ENCODE measurements around the gene ANKUB1. TPM values are rescaled to one million over a fixed set of nuclear protein-coding genes. Genes with fewer than 3 reads are reported as not detected.
A peak's percentile ranks its signal among the peaks of the same experiment; 100 is the strongest.

ANKUB1 gene
- total RNA-seq, 1 experiment from 2014 or later, result 0.08 TPM

- in situ Hi-C loops (cut with HindIII; ENCODE audit: low pct_unique_long_range_greater_than_20kb, low sequenced_read_pairs), result no loop called here
Measured at GRCh38 chr3:149776170-149776569, 16.2 kb downstream of the ANKUB1 start.

GRCh38 chr3:149772861-149773260 lies 19.5 kb downstream of the ANKUB1 start:
- DNase-seq (ENCODE audit: low read depth, low spot score), result no peak
- in situ Hi-C loops (cut with HindIII; ENCODE audit: low pct_unique_long_range_greater_than_20kb, low sequenced_read_pairs), result no loop called here

More at GRCh38 chr3:149776170-149776569, 16.2 kb downstream of the ANKUB1 start:
- no peak for DNase-seq (ENCODE audit: low read depth, low spot score)

DNA sequence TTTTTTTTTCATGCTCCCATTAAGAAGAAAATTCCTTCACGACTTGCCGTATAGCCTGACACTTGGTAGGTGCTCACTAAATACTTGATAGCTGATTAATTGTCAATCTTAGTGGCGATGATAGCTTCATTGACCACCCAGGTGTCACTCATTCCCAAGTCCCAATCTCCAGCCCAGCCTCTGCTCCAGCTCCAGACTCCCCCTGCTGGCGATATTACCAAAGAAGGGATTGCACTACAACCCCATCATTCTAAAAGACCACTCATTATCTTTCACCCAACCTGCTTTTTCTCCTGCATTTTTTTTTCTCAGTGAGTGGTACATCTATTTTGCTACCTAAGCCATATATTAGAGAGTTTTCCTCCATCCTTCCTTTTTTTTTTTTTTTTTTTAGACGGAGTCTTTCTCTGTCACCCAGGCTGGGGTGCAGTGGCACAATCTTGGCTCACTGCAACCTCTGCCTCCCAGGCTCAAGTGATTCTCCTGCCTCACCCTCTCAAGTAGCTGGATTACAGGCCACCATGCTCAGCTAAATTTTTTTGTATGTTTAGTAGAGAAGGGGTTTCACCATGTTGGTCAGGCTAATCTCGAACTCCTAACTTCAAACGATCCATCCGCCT lies 20.6 kb downstream of the ANKUB1 start:
- in situ Hi-C loops (cut with HindIII; ENCODE audit: low pct_unique_long_range_greater_than_20kb, low sequenced_read_pairs), result no loop called here
- peak; percentile 72 for DNase-seq (ENCODE audit: low read depth, low spot score)

GRCh38 chr3:149770246-149770645 lies 22.1 kb downstream of the ANKUB1 start:
- in situ Hi-C loops (cut with HindIII; ENCODE audit: low pct_unique_long_range_greater_than_20kb, low sequenced_read_pairs), result no loop called here
- no peak for DNase-seq (ENCODE audit: low read depth, low spot score)

- in situ Hi-C loops (cut with HindIII; ENCODE audit: low pct_unique_long_range_greater_than_20kb, low sequenced_read_pairs), result no loop called here
- DNase-seq (ENCODE audit: low read depth, low spot score), result no peak
Measured at GRCh38 chr3:149768704-149769103, 23.6 kb downstream of the ANKUB1 start.

GRCh38 chr3:149767720-149768119 lies 24.6 kb downstream of the ANKUB1 start:
- peak; percentile 29 for DNase-seq (ENCODE audit: low read depth, low spot score)
- in situ Hi-C loops (cut with HindIII; ENCODE audit: low pct_unique_long_range_greater_than_20kb, low sequenced_read_pairs), result no loop called here

DNA sequence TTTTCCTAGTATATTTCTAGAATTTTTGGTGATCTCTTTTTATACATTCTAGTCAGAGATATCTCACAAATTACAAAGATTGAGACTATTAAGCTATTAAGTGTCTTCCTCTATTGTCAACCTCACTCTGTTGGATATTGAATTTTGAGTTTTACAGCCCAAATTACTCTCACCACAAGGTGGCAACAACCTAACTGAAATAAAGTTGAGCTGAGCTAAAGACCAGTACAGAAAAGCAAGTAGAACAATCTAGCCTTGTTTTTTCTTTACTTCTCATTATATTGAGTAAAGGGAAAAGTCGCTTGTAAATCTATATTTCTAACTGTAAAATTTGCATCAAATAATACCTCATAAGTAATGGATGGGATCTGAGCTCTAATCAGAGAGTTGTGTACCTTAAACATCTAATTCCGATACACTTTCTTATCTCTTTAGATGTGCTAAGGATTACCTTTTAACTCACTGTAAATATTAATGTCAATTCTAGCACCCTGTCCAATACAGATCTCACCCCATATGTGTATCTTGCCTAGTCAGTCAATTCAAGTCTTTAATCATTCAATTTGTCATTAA lies 26.5 kb downstream of the ANKUB1 start:
- in situ Hi-C loops (cut with HindIII; ENCODE audit: low pct_unique_long_range_greater_than_20kb, low sequenced_read_pairs), result no loop called here

DNA sequence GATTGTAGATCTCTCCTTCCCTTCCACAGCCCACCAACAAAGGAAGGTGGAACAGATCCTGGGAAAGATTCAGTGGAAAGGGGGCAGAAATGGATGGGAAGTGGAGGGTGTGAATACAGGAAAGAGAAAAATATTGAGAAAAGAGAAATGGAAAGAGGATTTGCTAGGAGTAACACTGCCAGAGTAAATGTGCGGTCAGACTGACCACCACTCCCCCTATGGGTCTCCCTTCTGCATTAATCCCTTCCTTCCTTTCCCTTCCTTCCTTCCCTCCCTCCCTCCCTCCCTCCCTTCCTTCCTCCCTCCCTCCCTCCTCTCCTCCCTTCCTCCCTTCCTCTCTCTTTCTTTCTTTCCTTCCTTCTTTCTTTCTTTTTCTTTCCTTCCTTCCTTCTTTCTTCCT lies 28.1 kb downstream of the ANKUB1 start:
- in situ Hi-C loops (cut with HindIII; ENCODE audit: low pct_unique_long_range_greater_than_20kb, low sequenced_read_pairs), result no loop called here
- DNase-seq (ENCODE audit: low read depth, low spot score), result no peak

More for the DNA sequence above, 26.5 kb downstream of the ANKUB1 start:
- peak; percentile 62 for DNase-seq (ENCODE audit: low read depth, low spot score)

- in situ Hi-C loops (cut with HindIII; ENCODE audit: low pct_unique_long_range_greater_than_20kb, low sequenced_read_pairs), result no loop called here
- DNase-seq (ENCODE audit: low read depth, low spot score), result no peak
Measured at GRCh38 chr3:149763565-149764195, 28.7 kb downstream of the ANKUB1 start.

DNA sequence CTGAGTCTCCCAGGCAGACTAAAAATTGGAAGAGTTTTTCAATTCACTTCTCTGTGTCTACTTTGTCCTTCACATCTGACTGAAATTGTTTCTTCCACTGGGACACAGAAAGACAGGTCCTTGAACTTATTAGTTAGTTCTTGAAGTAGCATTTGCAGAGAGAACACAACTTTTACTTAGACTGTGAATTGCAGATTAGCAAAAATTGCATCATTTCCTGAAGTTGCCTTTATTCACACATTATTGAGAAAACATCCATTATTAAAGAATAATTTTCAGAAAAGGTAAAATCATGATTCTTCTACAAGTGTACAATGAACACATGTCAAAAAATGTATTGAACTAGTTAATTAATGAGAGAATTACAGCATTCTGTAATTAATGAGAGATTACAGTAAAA lies 38.6 kb downstream of the ANKUB1 start:
- in situ Hi-C loops (cut with HindIII; ENCODE audit: low pct_unique_long_range_greater_than_20kb, low sequenced_read_pairs), result no loop called here
- DNase-seq (ENCODE audit: low read depth, low spot score), result no peak

DNA sequence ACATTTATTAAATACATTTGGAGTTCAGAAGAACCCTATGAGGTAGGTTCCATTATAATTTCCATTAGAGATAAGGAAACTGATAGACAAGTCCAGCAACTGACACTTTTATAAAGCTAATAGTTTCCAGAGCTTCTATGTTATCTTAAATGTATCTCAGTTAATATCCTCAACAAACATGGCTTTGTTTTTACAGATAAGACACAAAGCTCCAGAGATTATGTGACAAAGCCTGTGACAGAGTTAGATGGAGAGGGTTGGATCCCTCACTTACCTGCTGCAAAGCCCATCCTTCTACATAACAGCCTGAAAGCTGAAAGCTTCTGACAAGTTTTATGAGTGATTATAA lies 39.6 kb downstream of the ANKUB1 start:
- in situ Hi-C loops (cut with HindIII; ENCODE audit: low pct_unique_long_range_greater_than_20kb, low sequenced_read_pairs), result no loop called here
- no peak for DNase-seq (ENCODE audit: low read depth, low spot score)

DNA sequence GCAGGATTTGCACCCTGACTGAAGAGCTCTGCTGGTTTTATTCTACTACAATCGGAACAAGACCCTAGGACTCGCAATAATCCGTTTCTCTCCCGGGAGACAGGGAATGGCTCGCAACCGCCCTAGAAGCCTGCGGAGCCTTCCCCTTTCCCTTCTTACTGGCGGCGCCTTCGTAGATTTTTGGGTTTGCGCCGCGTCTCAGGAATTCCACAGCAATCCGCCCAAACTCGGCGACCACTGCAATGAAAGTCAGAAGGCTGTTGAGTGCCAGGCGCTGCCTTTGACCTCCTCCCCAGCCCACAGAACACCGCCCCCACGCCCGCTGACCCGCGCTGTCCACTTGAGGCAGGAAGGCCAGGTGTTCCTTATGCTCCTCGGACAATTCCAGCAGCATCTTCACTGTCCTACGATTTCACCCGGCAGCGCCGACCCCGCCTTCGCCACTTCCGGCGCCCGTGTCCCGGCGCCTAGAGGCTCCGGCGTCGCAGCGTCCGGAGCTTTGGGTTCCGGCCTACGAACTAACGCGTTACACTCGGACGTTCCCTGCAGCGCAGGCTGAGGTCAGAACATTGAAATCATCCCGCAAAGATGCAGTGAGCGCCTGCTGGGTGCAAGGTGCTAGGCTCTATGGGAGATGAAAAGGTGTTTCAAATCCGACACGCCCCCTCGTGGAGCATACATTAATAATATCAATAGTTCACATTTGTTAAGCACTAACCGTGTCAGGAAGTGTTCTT lies 40.1 kb downstream of the ANKUB1 start, which contains the start of gene COMMD2:
Gene COMMD2, minus strand, starts transcription at position 439 of the 737 bp plus-strand sequence. Its CDS starts 45 bp downstream, at position 394.
- DNase-seq (ENCODE audit: low read depth, low spot score), result peak; percentile 90
- in situ Hi-C loops (cut with HindIII; ENCODE audit: low pct_unique_long_range_greater_than_20kb, low sequenced_read_pairs), result no loop called here

DNA sequence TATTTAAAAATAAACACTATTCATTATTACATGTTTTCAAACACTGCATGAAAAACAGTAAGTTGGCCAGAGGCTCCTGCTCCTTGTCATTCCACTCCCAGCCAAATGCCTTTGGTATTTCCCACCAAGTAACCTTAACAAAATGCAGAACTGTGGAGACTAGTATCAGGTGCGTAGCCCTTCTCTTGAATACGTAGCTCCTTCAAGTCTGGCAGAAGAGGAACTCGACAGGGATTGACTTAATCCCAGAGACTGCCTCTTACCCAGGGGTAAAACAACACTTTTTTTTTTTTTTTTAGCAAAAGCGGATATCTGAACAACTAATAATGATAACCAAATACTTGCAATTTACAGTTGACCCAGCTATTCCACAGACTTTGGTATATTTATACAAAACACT lies 40.8 kb downstream of the ANKUB1 start:
- in situ Hi-C loops (cut with HindIII; ENCODE audit: low pct_unique_long_range_greater_than_20kb, low sequenced_read_pairs), result no loop called here
- DNase-seq (ENCODE audit: low read depth, low spot score), result no peak

DNA sequence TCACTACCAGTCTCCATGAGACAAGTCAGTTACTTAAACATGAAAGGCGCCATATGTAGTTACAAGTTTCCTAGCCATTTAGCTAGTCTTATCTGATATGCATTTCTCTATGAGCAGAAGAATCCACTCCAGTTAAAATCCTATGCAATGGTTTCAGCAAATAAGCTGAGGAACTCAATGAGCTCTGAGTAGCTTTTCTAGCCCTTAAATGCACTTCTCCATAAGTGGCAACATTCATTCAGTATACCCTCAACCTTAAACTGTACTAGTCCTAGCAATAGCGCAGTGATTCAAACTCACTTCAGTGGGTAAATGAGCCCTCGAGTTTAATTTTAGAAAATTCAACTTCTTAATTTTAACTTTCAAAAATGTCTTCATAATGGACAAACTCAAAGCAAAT lies 47.7 kb downstream of the ANKUB1 start:
- in situ Hi-C loops (cut with HindIII; ENCODE audit: low pct_unique_long_range_greater_than_20kb, low sequenced_read_pairs), result no loop called here

GRCh38 chr3:149744151-149744550 lies 48.2 kb downstream of the ANKUB1 start:
- DNase-seq (ENCODE audit: low read depth, low spot score), result no peak
- in situ Hi-C loops (cut with HindIII; ENCODE audit: low pct_unique_long_range_greater_than_20kb, low sequenced_read_pairs), result no loop called here

More for the DNA sequence above, 47.7 kb downstream of the ANKUB1 start:
- no peak for DNase-seq (ENCODE audit: low read depth, low spot score)

- in situ Hi-C loops (cut with HindIII; ENCODE audit: low pct_unique_long_range_greater_than_20kb, low sequenced_read_pairs), result no loop called here
- no peak for DNase-seq (ENCODE audit: low read depth, low spot score)
Measured at GRCh38 chr3:149739396-149739795, 53.0 kb downstream of the ANKUB1 start.

DNA sequence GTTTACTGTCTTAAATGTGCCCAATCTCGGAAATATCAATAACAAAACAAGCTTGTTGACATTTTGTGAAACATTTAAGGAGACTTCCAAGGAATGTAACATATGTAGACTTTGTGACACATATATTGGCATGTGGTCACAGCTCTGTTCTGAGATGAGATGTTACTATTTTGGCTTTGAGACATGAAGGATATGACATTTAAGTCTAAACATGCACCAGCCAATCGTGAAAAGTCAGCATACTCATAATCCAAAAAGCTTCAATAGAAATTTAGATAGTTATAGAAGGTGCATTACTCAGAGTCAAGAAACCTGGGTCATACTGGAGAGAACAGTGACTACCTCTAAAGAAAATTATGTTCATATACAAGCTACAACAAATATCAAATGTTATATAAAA lies 53.5 kb downstream of the ANKUB1 start:
- in situ Hi-C loops (cut with HindIII; ENCODE audit: low pct_unique_long_range_greater_than_20kb, low sequenced_read_pairs), result no loop called here
- no peak for DNase-seq (ENCODE audit: low read depth, low spot score)

DNA sequence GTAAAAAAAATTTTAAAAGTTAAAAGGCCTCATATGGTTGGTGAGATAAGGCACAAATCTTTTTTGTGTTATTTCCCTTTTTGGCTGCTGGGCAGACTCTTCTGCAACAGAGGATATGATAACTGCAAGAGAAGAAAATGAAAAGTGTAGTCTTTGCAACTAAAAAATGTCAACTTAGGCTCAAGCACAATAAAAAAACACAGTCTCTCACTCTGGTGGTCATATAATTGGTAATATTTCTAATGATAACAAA lies 55.5 kb downstream of the ANKUB1 start:
- no peak for DNase-seq (ENCODE audit: low read depth, low spot score)
- in situ Hi-C loops (cut with HindIII; ENCODE audit: low pct_unique_long_range_greater_than_20kb, low sequenced_read_pairs), result no loop called here
